ENCODE results near the gene CIB1. TPM values are rescaled to one million over a fixed set of nuclear protein-coding genes. Genes with fewer than 3 reads are reported as not detected.
"Not testable (repeated sequence)": the region's sequence is repeated elsewhere in the genome, so short reads cannot be mapped to it uniquely, and the experiment has no call there.

Gene CIB1
- 100 to 1,000 TPM; 212 to 216 TPM for total RNA-seq

- TF ChIP-seq CTCF (IDR thresholded peaks at IDR 0.05), result peak; percentile 55
- peak within 1 kb of the TSS; percentile 99 for H3K27ac ChIP-seq
- H3K9me3 ChIP-seq, result no peaks in the 10 kb centered on the region
- intact Hi-C loops (cut with DNase I), result no loop called here
- peaks cover 7% of the 10 kb centered on the region for H3K36me3 ChIP-seq
- H3K27me3 ChIP-seq, result no peaks in the 10 kb centered on the region
- H3K9ac ChIP-seq (ENCODE audit: low read depth in 2 of 2, low read length in 2 of 2), result peak within 1 kb of the TSS; percentile 97 to 98
- H3K4me3 ChIP-seq, result peak within 1 kb of the TSS; percentile 84
- peaks cover 15% of the 10 kb centered on the region for H3K4me1 ChIP-seq
- peak; percentile 98 for DNase-seq
These were observed at the start of gene CIB1 for GRCh38 chr15:90233387-90234095. CIB1 (minus strand) TSS chr15:90233941; CDS start chr15:90233885, 56 bp downstream.

- H3K9me3 ChIP-seq; H3K36me3 ChIP-seq; intact Hi-C loops (cut with DNase I); H3K4me3 ChIP-seq; H3K4me1 ChIP-seq; DNase-seq; H3K9ac ChIP-seq (ENCODE audit: low read depth in 2 of 2, low read length in 2 of 2); H3K27me3 ChIP-seq: not testable (repeated sequence)
- peak overlapping the region; percentile 12 for H3K27ac ChIP-seq
These were observed 47.9 kb upstream of the CIB1 start for GRCh38 chr15:90281637-90282036.

- H3K4me1 ChIP-seq; H3K9ac ChIP-seq (ENCODE audit: low read depth in 2 of 2, low read length in 2 of 2); H3K4me3 ChIP-seq; H3K27ac ChIP-seq; H3K27me3 ChIP-seq; DNase-seq; H3K9me3 ChIP-seq; H3K36me3 ChIP-seq; intact Hi-C loops (cut with DNase I): not testable (repeated sequence)
These were observed 47.0 kb upstream of the CIB1 start for GRCh38 chr15:90280743-90281142.

GRCh38 chr15:90278467-90278866, 44.7 kb upstream of the CIB1 start:
- H3K4me1 ChIP-seq; H3K4me3 ChIP-seq; H3K9me3 ChIP-seq; H3K27me3 ChIP-seq; intact Hi-C loops (cut with DNase I); H3K27ac ChIP-seq; DNase-seq; H3K9ac ChIP-seq (ENCODE audit: low read depth in 2 of 2, low read length in 2 of 2); H3K36me3 ChIP-seq: not testable (repeated sequence)

GRCh38 chr15:90271459-90272166, 37.9 kb upstream of the CIB1 start:
- Histone ChIP-seq H3K27me3 (no peaks in the 10 kb centered on the region), H3K27ac (no peak overlapping the region), H3K4me1 (peaks cover 19% of the 10 kb centered on the region), H3K9me3 (no peaks in the 10 kb centered on the region), H3K4me3 (no peak overlapping the region), H3K9ac (ENCODE audit: low read depth in 2 of 2, low read length in 2 of 2) (no peak overlapping the region), H3K36me3 (peaks cover 7% of the 10 kb centered on the region)
- intact Hi-C loops (cut with DNase I), result no loop called here
- no peak for TF ChIP-seq CTCF (IDR thresholded peaks at IDR 0.05)
- DNase-seq, result no peak

GRCh38 chr15:90270502-90271150, 36.9 kb upstream of the CIB1 start:
- Histone ChIP-seq H3K9me3 (no peaks in the 10 kb centered on the region), H3K27ac (no peak overlapping the region), H3K27me3 (no peaks in the 10 kb centered on the region), H3K4me1 (peaks cover 19% of the 10 kb centered on the region), H3K9ac (ENCODE audit: low read depth in 2 of 2, low read length in 2 of 2) (no peak overlapping the region), H3K4me3 (no peak overlapping the region), H3K36me3 (peaks cover 7% of the 10 kb centered on the region)
- DNase-seq, result no peak
- intact Hi-C loops (cut with DNase I), result no loop called here
- TF ChIP-seq CTCF (IDR thresholded peaks at IDR 0.05), result no peak
